Measurements from ENCODE around the gene MAPK12. TPM values are rescaled to one million over a fixed set of nuclear protein-coding genes. Genes with fewer than 3 reads are reported as not detected.

The MAPK12 gene
- total and polyA plus RNA-seq, 10 of the 15 experiments (the other 5 are each of a cell fraction or from before 2014, with no cell fraction given) = 1.1 to 38.9 (median 16.3) TPM

DNA sequence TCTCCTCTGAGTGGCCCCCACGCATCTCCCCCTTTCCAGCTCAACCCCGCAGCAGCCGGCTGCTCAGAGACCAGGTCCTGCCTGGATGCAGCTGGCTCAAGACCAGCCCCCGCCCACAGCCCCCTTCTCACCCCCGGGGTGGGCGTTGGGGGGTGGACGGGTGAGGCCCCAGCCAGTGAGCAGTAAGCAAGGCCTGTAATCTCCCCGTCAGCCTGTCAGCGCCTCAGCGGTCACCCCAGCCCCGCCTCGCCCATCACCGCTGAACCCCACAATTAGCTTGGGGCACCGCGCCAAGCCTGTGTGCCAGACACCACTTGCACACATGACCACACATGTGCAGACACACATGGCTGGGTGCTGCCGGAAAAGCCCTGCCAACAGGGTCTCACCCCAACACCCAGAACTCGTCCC lies 40.1 kb upstream of the MAPK12 start (continued):
- peak; percentile 46 to 70; a peak in 3 of 4 replicates for TF ChIP-seq BHLHE40 (IDR thresholded peaks at IDR 0.05; ENCODE audit: borderline replicate concordance in 1 of 2, low read depth in 2 of 2, low read length in 1 of 2)
- TF ChIP-seq, protein P1, sequence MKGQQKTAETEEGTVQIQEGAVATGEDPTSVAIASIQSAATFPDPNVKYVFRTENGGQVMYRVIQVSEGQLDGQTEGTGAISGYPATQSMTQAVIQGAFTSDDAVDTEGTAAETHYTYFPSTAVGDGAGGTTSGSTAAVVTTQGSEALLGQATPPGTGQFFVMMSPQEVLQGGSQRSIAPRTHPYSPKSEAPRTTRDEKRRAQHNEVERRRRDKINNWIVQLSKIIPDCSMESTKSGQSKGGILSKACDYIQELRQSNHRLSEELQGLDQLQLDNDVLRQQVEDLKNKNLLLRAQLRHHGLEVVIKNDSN (IDR thresholded peaks at IDR 0.05; ENCODE audit: borderline replicate concordance, extremely low read length, insufficient read depth, low read depth, low read length) = no peak
- TF ChIP-seq SRF (IDR thresholded peaks at IDR 0.05; ENCODE audit: low read depth in 2 of 2, low read length in 2 of 2) = no peak

DNA sequence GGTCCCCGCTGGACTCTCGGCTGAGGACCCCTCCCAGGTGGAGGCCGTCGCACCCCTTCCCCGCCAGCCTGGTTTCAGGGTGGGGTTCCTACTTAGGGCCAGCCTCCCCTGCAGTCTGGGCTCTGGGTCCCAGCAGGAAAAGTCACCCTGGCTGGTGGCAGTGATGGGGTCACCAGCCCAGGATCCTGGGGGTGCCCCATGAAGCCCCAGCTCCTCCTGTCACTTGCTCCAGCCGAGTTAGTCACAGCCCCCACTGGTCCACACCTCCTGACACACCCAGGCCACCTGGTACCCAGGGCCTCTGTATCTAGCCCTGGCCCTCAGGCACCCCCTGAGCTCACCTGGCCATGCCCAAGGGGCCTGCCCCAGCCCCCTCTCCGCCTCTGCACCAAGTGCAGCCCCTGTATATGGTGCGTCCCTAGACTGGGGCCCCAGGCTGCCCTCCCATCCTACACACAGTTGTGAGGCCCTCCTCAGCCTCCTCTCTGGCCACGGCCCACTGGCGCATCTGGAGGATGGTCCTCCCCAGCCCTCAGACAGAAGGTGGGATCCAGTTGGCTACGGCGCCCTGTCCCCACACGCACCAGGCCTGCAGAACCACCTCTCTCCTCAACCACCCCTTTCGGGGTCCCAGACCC lies 39.3 kb upstream of the MAPK12 start:
- Histone ChIP-seq H3K27ac (ENCODE audit: control insufficient read depth, insufficient read depth) (no peak overlapping the region), H3K4me3 (no peak overlapping the region), H3K36me3 (ENCODE audit: control insufficient read depth in 2 of 2, insufficient read depth in 2 of 2, low read length in 1 of 2) (peaks cover 2 to 3% of the 10 kb centered on the region in 2 experiments; a peak in 2 of 4 replicates), H3K4me1 (ENCODE audit: control insufficient read depth, insufficient read depth, low read length) (peaks cover 47% of the 10 kb centered on the region), H3K9me3 (replicated peaks; ENCODE audit: control insufficient read depth, insufficient read depth, low read length) (no peaks in the 10 kb centered on the region), H3K79me2 (ENCODE audit: control insufficient read depth, insufficient read depth, low read length) (peaks cover 82% of the 10 kb centered on the region), H2AFZ (ENCODE audit: control insufficient read depth, low read depth, low read length) (no peak overlapping the region), H3K27me3 (replicated peaks in 1 of 2; ENCODE audit: control insufficient read depth in 2 of 2, insufficient read depth in 2 of 2, low read length in 1 of 2) (no peaks in the 10 kb centered on the region), H3K4me2 (ENCODE audit: control insufficient read depth, insufficient read depth) (peak overlapping the region; percentile 33; the same call in 1 of the 2 replicates), H3K9ac (ENCODE audit: control insufficient read depth, insufficient read depth, low read length) (no peak overlapping the region; the same call in 1 of the 2 replicates), H4K20me1 (ENCODE audit: control insufficient read depth, insufficient read depth) (peaks cover 4% of the 10 kb centered on the region)
- in situ Hi-C loops (cut with MboI) = no loop called here
- no TSS peak for BruUV-seq (replicated peaks)
- ChIA-PET RAD21 (ENCODE audit: unreplicated experiment) (no interaction called here), POLR2A (interaction anchor here (2.3 kb wide), 1 partner anchor 50 kb away, joined by 6 read pairs; the partner anchor contains the start of gene HDAC10), CTCF (interaction anchor here (1.1 to 1.9 kb wide), 2 partner anchors 22 to 34 kb away, joined by 3 to 4 read pairs; no protein-coding TSS in a partner anchor), SMC1A (ENCODE audit: uncharacterized antibody, unreplicated experiment) (interaction anchor here (1.9 kb wide), 1 partner anchor 14 kb away, joined by 6 read pairs; no protein-coding TSS in a partner anchor)
- intact Hi-C loops (cut with micrococcal nuclease; ENCODE audit: unreplicated experiment) = no loop called here
- 94% methylated on average over 10 of the region's 14 CpGs for WGBS (ENCODE audit: insufficient coverage, insufficient replicate concordance, low lambda C conversion rate, missing lambda C conversion rate)
- FAIRE-seq (no peak), DNase-seq (ENCODE audit: low read depth, low spot score) (no peak), ATAC-seq (no peak)
- 0 out of 2 replicates have a peak, but pooled peaks have one; percentile 9 for TF ChIP-seq POLR2A (IDR thresholded peaks at IDR 0.05; ENCODE audit: low read depth, low read length)
- TF ChIP-seq, protein P2, sequence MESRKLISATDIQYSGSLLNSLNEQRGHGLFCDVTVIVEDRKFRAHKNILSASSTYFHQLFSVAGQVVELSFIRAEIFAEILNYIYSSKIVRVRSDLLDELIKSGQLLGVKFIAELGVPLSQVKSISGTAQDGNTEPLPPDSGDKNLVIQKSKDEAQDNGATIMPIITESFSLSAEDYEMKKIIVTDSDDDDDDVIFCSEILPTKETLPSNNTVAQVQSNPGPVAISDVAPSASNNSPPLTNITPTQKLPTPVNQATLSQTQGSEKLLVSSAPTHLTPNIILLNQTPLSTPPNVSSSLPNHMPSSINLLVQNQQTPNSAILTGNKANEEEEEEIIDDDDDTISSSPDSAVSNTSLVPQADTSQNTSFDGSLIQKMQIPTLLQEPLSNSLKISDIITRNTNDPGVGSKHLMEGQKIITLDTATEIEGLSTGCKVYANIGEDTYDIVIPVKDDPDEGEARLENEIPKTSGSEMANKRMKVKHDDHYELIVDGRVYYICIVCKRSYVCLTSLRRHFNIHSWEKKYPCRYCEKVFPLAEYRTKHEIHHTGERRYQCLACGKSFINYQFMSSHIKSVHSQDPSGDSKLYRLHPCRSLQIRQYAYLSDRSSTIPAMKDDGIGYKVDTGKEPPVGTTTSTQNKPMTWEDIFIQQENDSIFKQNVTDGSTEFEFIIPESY (IDR thresholded peaks at IDR 0.05) = no peak
